ENCODE measurements around the gene FAP. TPM values are rescaled to one million over a fixed set of nuclear protein-coding genes. Genes with fewer than 3 reads are reported as not detected.

The FAP gene
- total and polyA plus RNA-seq, 2 of the 4 experiments (the other 2 are of a cell fraction): 71.0 to 95.0 TPM

GRCh38 chr2:162199913-162200312, 43.3 kb downstream of the FAP start:
- H3K9me1 ChIP-seq (ENCODE audit: insufficient read depth, low read length): peaks cover 18% of the 10 kb centered on the region
- H3K27me3 ChIP-seq (ENCODE audit: control insufficient read depth, insufficient read depth, low read length): no peaks in the 10 kb centered on the region
- in situ Hi-C loops (cut with MboI; ENCODE audit: low sequenced_read_pairs): no loop called here
- no peak overlapping the region for H3K27ac ChIP-seq (ENCODE audit: insufficient read depth, low read length)
- no peak for ATAC-seq (ENCODE audit: low read depth)
- peak overlapping the region; percentile 65 for H3K18ac ChIP-seq (ENCODE audit: low read depth, low read length)
- no peak overlapping the region for H3K56ac ChIP-seq (ENCODE audit: extremely low read depth, insufficient read depth, low read length)
- H4K8ac ChIP-seq (ENCODE audit: low read depth in 2 of 2, low read length in 2 of 2): peak overlapping the region in 1 of 2 experiments; percentile 66; a peak in 3 of 4 replicates
- no peak overlapping the region for H3K9ac ChIP-seq (ENCODE audit: low read depth, low read length)
- no peaks in the 10 kb centered on the region for H3K9me3 ChIP-seq (ENCODE audit: control insufficient read depth, insufficient read depth, low read length)
- peaks cover 21% of the 10 kb centered on the region for H3K4me1 ChIP-seq (ENCODE audit: control insufficient read depth, insufficient read depth, low read length)
- peak overlapping the region; percentile 90; the same call in 1 of the 2 replicates for H3K4ac ChIP-seq (ENCODE audit: low read depth, low read length)
- 0 out of 2 replicates have a peak overlapping the region, but pooled peaks have one; percentile 28 for H3K14ac ChIP-seq (replicated peaks; ENCODE audit: low read depth, low read length)
- dilution Hi-C loops (cut with HindIII; ENCODE audit: low sequenced_read_pairs, unreplicated experiment): no loop called here
- peak overlapping the region; percentile 30; the same call in 1 of the 2 replicates for H4K5ac ChIP-seq (ENCODE audit: low read depth, low read length)
- H2BK5ac ChIP-seq (ENCODE audit: low read depth, low read length, poor library complexity, severe bottlenecking): peak overlapping the region; percentile 95
- H3K36me3 ChIP-seq (ENCODE audit: control insufficient read depth, insufficient read depth, low read length): peaks cover 20% of the 10 kb centered on the region
- peak overlapping the region; percentile 90; the same call in 2 of the 3 replicates for H2BK15ac ChIP-seq (ENCODE audit: low read depth, low read length)
- 0 out of 2 replicates have a peak overlapping the region, but pooled peaks have one; percentile 9 for H3K23ac ChIP-seq (ENCODE audit: low read depth, low read length)
- ChIA-PET CTCF (no interaction called here), POLR2A (ENCODE audit: unreplicated experiment) (no interaction called here)
- intact Hi-C loops (cut with micrococcal nuclease): loop anchor here (5.0 kb wide), 1 partner anchor 42 kb away; the partner anchor contains the start of gene FAP
- peaks cover 7% of the 10 kb centered on the region; the same call in 1 of the 2 replicates for H4K20me1 ChIP-seq (ENCODE audit: insufficient read depth, low read length)
- H3K4me3 ChIP-seq (ENCODE audit: insufficient read depth, low read depth, low read length): no peak overlapping the region
- peak overlapping the region; percentile 86; the same call in 1 of the 2 replicates for H2BK20ac ChIP-seq (ENCODE audit: low read depth, low read length)
- DNase-seq: no peak
- H3K4me2 ChIP-seq (ENCODE audit: low read depth, low read length): no peak overlapping the region
- H2BK120ac ChIP-seq (ENCODE audit: low read depth, low read length): peak overlapping the region; percentile 70; the same call in 1 of the 2 replicates
- no TSS peak for BruUV-seq (replicated peaks)
- no peak for TF ChIP-seq SMC3 (IDR thresholded peaks at IDR 0.05; ENCODE audit: low read depth, low read length)
- TF ChIP-seq RFX5 (IDR thresholded peaks at IDR 0.05; ENCODE audit: low read depth, low read length): no peak
- TF ChIP-seq USF2 (IDR thresholded peaks at IDR 0.05; ENCODE audit: low read depth, low read length): no peak
- TF ChIP-seq BHLHE40 (IDR thresholded peaks at IDR 0.05; ENCODE audit: low read depth, low read length): no peak
- no peak for TF ChIP-seq CTCF (conservative IDR thresholded peaks at IDR 0.05; ENCODE audit: low read depth, low read length)
- TF ChIP-seq MXI1 (IDR thresholded peaks at IDR 0.05; ENCODE audit: borderline replicate concordance, low read depth, low read length): no peak
- no peak for TF ChIP-seq RCOR1 (IDR thresholded peaks at IDR 0.05; ENCODE audit: insufficient replicate concordance, low read length)
- TF ChIP-seq RAD21 (IDR thresholded peaks at IDR 0.05; ENCODE audit: low read length): no peak
- TF ChIP-seq NFE2L2 (IDR thresholded peaks at IDR 0.05; ENCODE audit: low read depth, low read length): no peak
- no peak for TF ChIP-seq MAFK (IDR thresholded peaks at IDR 0.05; ENCODE audit: low read depth, low read length)
- no peak for TF ChIP-seq FOS (IDR thresholded peaks at IDR 0.05; ENCODE audit: low read depth, low read length)
- no peak for TF ChIP-seq POLR2A (IDR thresholded peaks at IDR 0.05; ENCODE audit: low read depth, low read length)
- no peak for TF ChIP-seq CHD1 (IDR thresholded peaks at IDR 0.05; ENCODE audit: low read depth, low read length)
- TF ChIP-seq CEBPB (IDR thresholded peaks at IDR 0.05; ENCODE audit: low read depth, low read length): no peak
- no peak for TF ChIP-seq MAZ (IDR thresholded peaks at IDR 0.05; ENCODE audit: borderline replicate concordance, low read depth, low read length)
- no peak for TF ChIP-seq ELK1 (IDR thresholded peaks at IDR 0.05; ENCODE audit: borderline replicate concordance, low read depth, low read length)
- no CpG with 5 or more reads among the region's 1 CpG for WGBS, 2 experiments (ENCODE audit: extremely low coverage in 2 of 2, insufficient read length in 1 of 2)
- H2AK9ac ChIP-seq (replicated peaks; ENCODE audit: low read depth, low read length, poor library complexity): no peak overlapping the region
- peaks cover 2 to 14% of the 10 kb centered on the region in 2 experiments; a peak in 3 of 4 replicates for H3K79me1 ChIP-seq (ENCODE audit: low read depth in 1 of 2, low read length in 2 of 2)
- peak overlapping the region; percentile 39; the same call in 1 of the 2 replicates for H2AK5ac ChIP-seq (ENCODE audit: low read depth, low read length)
- no peak overlapping the region for H2AFZ ChIP-seq (replicated peaks; ENCODE audit: low read length, poor library complexity)
- peak overlapping the region; percentile 74; the same call in 1 of the 2 replicates for H4K91ac ChIP-seq (ENCODE audit: insufficient read depth, low read depth, low read length)

All from IMR-90 (cell line).